ENCODE results near the gene NELFA.

Gene NELFA

GRCh38 chr4:1969928-1970723, 38.6 kb downstream of the NELFA start:
- no peak for TF ChIP-seq CTCF (IDR thresholded peaks at IDR 0.05; ENCODE audit: low read depth, low read length, missing control alignments)
- H3K4me3 ChIP-seq (ENCODE audit: low read depth, low read length) = no peak overlapping the region
- no peak for DNase-seq (ENCODE audit: low read depth)

- H3K4me3 ChIP-seq (ENCODE audit: low read depth, low read length) = no peak overlapping the region
- DNase-seq (ENCODE audit: low read depth) = no peak
- TF ChIP-seq CTCF (IDR thresholded peaks at IDR 0.05; ENCODE audit: low read depth, low read length, missing control alignments) = no peak
These were observed 40.0 kb downstream of the NELFA start for GRCh38 chr4:1968686-1969295.

- DNase-seq (ENCODE audit: low read depth) = no peak
- no peak overlapping the region for H3K4me3 ChIP-seq (ENCODE audit: low read depth, low read length)
- TF ChIP-seq CTCF (IDR thresholded peaks at IDR 0.05; ENCODE audit: low read depth, low read length, missing control alignments) = no peak
These were observed 41.1 kb downstream of the NELFA start for GRCh38 chr4:1967512-1968149.

GRCh38 chr4:1964971-1965370, 43.8 kb downstream of the NELFA start:
- DNase-seq (ENCODE audit: low read depth) = no peak
- H3K4me3 ChIP-seq (ENCODE audit: low read depth, low read length) = no peak overlapping the region
- TF ChIP-seq CTCF (IDR thresholded peaks at IDR 0.05; ENCODE audit: low read depth, low read length, missing control alignments) = no peak

GRCh38 chr4:1964443-1964842, 44.3 kb downstream of the NELFA start:
- H3K4me3 ChIP-seq (ENCODE audit: low read depth, low read length) = no peak overlapping the region
- no peak for DNase-seq (ENCODE audit: low read depth)
- no peak for TF ChIP-seq CTCF (IDR thresholded peaks at IDR 0.05; ENCODE audit: low read depth, low read length, missing control alignments)

GRCh38 chr4:1962980-1963379, 45.8 kb downstream of the NELFA start:
- TF ChIP-seq CTCF (IDR thresholded peaks at IDR 0.05; ENCODE audit: low read depth, low read length, missing control alignments) = no peak
- DNase-seq (ENCODE audit: low read depth) = no peak
- no peak overlapping the region for H3K4me3 ChIP-seq (ENCODE audit: low read depth, low read length)

Measured in GM12864 (cell line).